ENCODE measurements around the gene ZNF662.

ZNF662 gene

GRCh38 chr3:42961633-42962032 is 55.7 kb downstream of the ZNF662 start:
- Histone ChIP-seq H3K27me3 (peaks cover 9% of the 10 kb centered on the region), H3K9me3 (no peaks in the 10 kb centered on the region), H3K27ac (no peak overlapping the region), H3K4me3 (ENCODE audit: low read depth in 1 of 2, low read length in 1 of 2) (no peak overlapping the region), H3K4me1 (ENCODE audit: control insufficient read depth in 1 of 2, insufficient read depth in 1 of 2, low read depth in 1 of 2, low read length in 1 of 2) (no peaks in the 10 kb centered on the region), H3K36me3 (no peaks in the 10 kb centered on the region)
- no peak for TF ChIP-seq CTCF (IDR thresholded peaks at IDR 0.05)

GRCh38 chr3:42963269-42963668 is 57.3 kb downstream of the ZNF662 start:
- Histone ChIP-seq H3K36me3 (no peaks in the 10 kb centered on the region), H3K4me1 (ENCODE audit: control insufficient read depth in 1 of 2, insufficient read depth in 1 of 2, low read depth in 1 of 2, low read length in 1 of 2) (no peaks in the 10 kb centered on the region), H3K27ac (no peak overlapping the region), H3K27me3 (peaks cover 9% of the 10 kb centered on the region), H3K9me3 (no peaks in the 10 kb centered on the region), H3K4me3 (ENCODE audit: low read depth in 1 of 2, low read length in 1 of 2) (no peak overlapping the region)
- TF ChIP-seq CTCF (IDR thresholded peaks at IDR 0.05) = no peak

GRCh38 chr3:42964266-42964665 is 58.3 kb downstream of the ZNF662 start:
- Histone ChIP-seq H3K9me3 (no peaks in the 10 kb centered on the region), H3K4me3 (ENCODE audit: low read depth in 1 of 2, low read length in 1 of 2) (no peak overlapping the region), H3K4me1 (ENCODE audit: control insufficient read depth in 1 of 2, insufficient read depth in 1 of 2, low read depth in 1 of 2, low read length in 1 of 2) (no peaks in the 10 kb centered on the region), H3K36me3 (no peaks in the 10 kb centered on the region), H3K27ac (no peak overlapping the region), H3K27me3 (peaks cover 9% of the 10 kb centered on the region)
- no peak for TF ChIP-seq CTCF (IDR thresholded peaks at IDR 0.05)
